BLaER1 treated with 17β-estradiol and CSF1 and Interleukin-3, amounts not matched to agents 10 nM and 100 nM (cell line): Measurements from ENCODE around the gene NUDT14.

Source experiments
- H3K27ac ChIP-seq, 11 experiments: shearing (Covaris generic); formaldehyde crosslinking; 2 replicates each; pipeline ENCODE4 v1.8.1; 2022
- H3K27me3 ChIP-seq, 11 experiments: shearing (Covaris generic); formaldehyde crosslinking; 2 replicates each; pipeline ENCODE4 v1.8.1; 2022
- H3K36me3 ChIP-seq, 11 experiments: shearing (Covaris generic); formaldehyde crosslinking; 2 replicates each; pipeline ENCODE4 v1.8.1; 2022
- H3K4me1 ChIP-seq, 10 experiments: shearing (Covaris generic); formaldehyde crosslinking; 2 replicates each; pipeline ENCODE4 v1.8.1; 2022
- H3K4me2 ChIP-seq, 11 experiments: shearing (Covaris generic); formaldehyde crosslinking; 2 replicates each; pipeline ENCODE4 v1.8.1; 2022
- H3K4me3 ChIP-seq, 10 experiments: shearing (Covaris generic); formaldehyde crosslinking; 2 replicates each; pipeline ENCODE4 v1.8.1; 2022
- H3K9ac ChIP-seq, 11 experiments: shearing (Covaris generic); formaldehyde crosslinking; 2 replicates each; pipeline ENCODE4 v1.8.1; 2022
- H3K9me3 ChIP-seq, 11 experiments: shearing (Covaris generic); formaldehyde crosslinking; replicated peaks in 1 of 11; 2 replicates each; pipeline ENCODE4 v1.8.1; 2022
- H4K20me1 ChIP-seq, 11 experiments: shearing (Covaris generic); formaldehyde crosslinking; 2 replicates each; pipeline ENCODE4 v1.8.1; 2022
- Cebpa-rat ChIP-seq, 11 experiments: shearing (Covaris generic); IDR thresholded peaks; 2 replicates each; pipeline ENCODE4 v1.8.1; 2022

NUDT14 gene

GRCh38 chr14:105141486-105142281 lies 39.4 kb downstream of the NUDT14 start:
- H3K4me1 ChIP-seq, result peaks cover 11 to 41% (median 38%) of the 10 kb centered on the region in 10 experiments; a peak in 19 of 20 replicates
- TF ChIP-seq Cebpa-rat (IDR thresholded peaks at IDR 0.05), result no peak
- H3K27ac ChIP-seq, result no peak overlapping the region
- peaks cover 12 to 22% (median 15%) of the 10 kb centered on the region in 11 experiments for H3K9me3 ChIP-seq
- H3K9ac ChIP-seq, result no peak overlapping the region
- peaks cover 0 to 22% (median 0%) of the 10 kb centered on the region in 11 experiments; a peak in 4 of 22 replicates for H4K20me1 ChIP-seq
- peaks cover 13 to 67% (median 45%) of the 10 kb centered on the region in 11 experiments; a peak in 21 of 22 replicates for H3K36me3 ChIP-seq
- no peak overlapping the region for H3K4me2 ChIP-seq
- H3K4me3 ChIP-seq, result no peak overlapping the region
- H3K27me3 ChIP-seq, result no peaks in the 10 kb centered on the region

- no peak overlapping the region for H3K4me2 ChIP-seq
- no peak overlapping the region for H3K4me3 ChIP-seq
- no peak overlapping the region for H3K27ac ChIP-seq
- peaks cover 16 to 48% (median 44%) of the 10 kb centered on the region in 10 experiments for H3K4me1 ChIP-seq
- H4K20me1 ChIP-seq, result peaks cover 0 to 17% (median 0%) of the 10 kb centered on the region in 11 experiments; a peak in 4 of 22 replicates
- H3K9ac ChIP-seq, result no peak overlapping the region
- peaks cover 13 to 61% (median 45%) of the 10 kb centered on the region in 11 experiments; a peak in 20 of 22 replicates for H3K36me3 ChIP-seq
- no peaks in the 10 kb centered on the region for H3K27me3 ChIP-seq
- TF ChIP-seq Cebpa-rat (IDR thresholded peaks at IDR 0.05), result no peak
- H3K9me3 ChIP-seq, result peaks cover 12 to 22% (median 15%) of the 10 kb centered on the region in 11 experiments
These were observed 40.1 kb downstream of the NUDT14 start for GRCh38 chr14:105141026-105141425.

GRCh38 chr14:105140581-105140980 lies 40.5 kb downstream of the NUDT14 start:
- H3K9me3 ChIP-seq, result peaks cover 12 to 22% (median 15%) of the 10 kb centered on the region in 11 experiments
- H3K4me1 ChIP-seq, result peaks cover 20 to 51% (median 46%) of the 10 kb centered on the region in 10 experiments
- H3K36me3 ChIP-seq, result peaks cover 13 to 56% (median 44%) of the 10 kb centered on the region in 11 experiments; a peak in 20 of 22 replicates
- no peak for TF ChIP-seq Cebpa-rat (IDR thresholded peaks at IDR 0.05)
- no peak overlapping the region for H3K27ac ChIP-seq
- H4K20me1 ChIP-seq, result peaks cover 0 to 14% (median 0%) of the 10 kb centered on the region in 11 experiments; a peak in 4 of 22 replicates
- no peak overlapping the region for H3K9ac ChIP-seq
- H3K4me3 ChIP-seq, result no peak overlapping the region
- H3K27me3 ChIP-seq, result no peaks in the 10 kb centered on the region
- no peak overlapping the region for H3K4me2 ChIP-seq

- H3K4me2 ChIP-seq, result no peak overlapping the region
- no peak overlapping the region for H3K9ac ChIP-seq
- H3K4me1 ChIP-seq, result peaks cover 22 to 51% (median 46%) of the 10 kb centered on the region in 10 experiments
- peaks cover 12 to 22% (median 15%) of the 10 kb centered on the region in 11 experiments for H3K9me3 ChIP-seq
- H3K27ac ChIP-seq, result no peak overlapping the region
- H3K36me3 ChIP-seq, result peaks cover 13 to 52% (median 41%) of the 10 kb centered on the region in 11 experiments; a peak in 20 of 22 replicates
- peaks cover 0 to 7% (median 0%) of the 10 kb centered on the region in 11 experiments; a peak in 2 of 22 replicates for H4K20me1 ChIP-seq
- TF ChIP-seq Cebpa-rat (IDR thresholded peaks at IDR 0.05), result no peak
- H3K4me3 ChIP-seq, result peak overlapping the region in 1 of 10 experiments; percentile 11; a peak in 1 of 20 replicates
- no peaks in the 10 kb centered on the region for H3K27me3 ChIP-seq
These were observed 41.3 kb downstream of the NUDT14 start for GRCh38 chr14:105139831-105140239.

- Histone ChIP-seq H3K4me1 (peaks cover 22 to 51% (median 46%) of the 10 kb centered on the region in 10 experiments), H3K4me3 (peak overlapping the region in 1 of 10 experiments; percentile 11; a peak in 1 of 20 replicates), H3K9me3 (peaks cover 12 to 22% (median 15%) of the 10 kb centered on the region in 11 experiments), H3K9ac (no peak overlapping the region), H3K4me2 (no peak overlapping the region), H4K20me1 (peaks cover 0 to 2% (median 0%) of the 10 kb centered on the region in 11 experiments; a peak in 2 of 22 replicates), H3K27ac (no peak overlapping the region), H3K36me3 (peaks cover 13 to 52% (median 41%) of the 10 kb centered on the region in 11 experiments; a peak in 20 of 22 replicates), H3K27me3 (no peaks in the 10 kb centered on the region)
- TF ChIP-seq Cebpa-rat (IDR thresholded peaks at IDR 0.05), result no peak
These were observed 41.8 kb downstream of the NUDT14 start for GRCh38 chr14:105139212-105139825.

- TF ChIP-seq Cebpa-rat (IDR thresholded peaks at IDR 0.05), result no peak
- peaks cover 22 to 53% (median 42%) of the 10 kb centered on the region in 10 experiments for H3K4me1 ChIP-seq
- H3K4me3 ChIP-seq, result 0 out of 20 replicates have a peak overlapping the region, but pooled peaks of 2 of the 10 experiments have one; percentile 67 to 70
- H3K9me3 ChIP-seq, result peaks cover 12 to 22% (median 15%) of the 10 kb centered on the region in 11 experiments
- peak overlapping the region in 3 of 11 experiments; percentile 83 to 90 (median 86); a peak in 3 of 22 replicates for H3K27ac ChIP-seq
- peak overlapping the region in 5 of 11 experiments; percentile 73 to 86 (median 82); a peak in 4 of 22 replicates for H3K9ac ChIP-seq
- H3K36me3 ChIP-seq, result peaks cover 13 to 52% (median 40%) of the 10 kb centered on the region in 11 experiments; a peak in 20 of 22 replicates
- peak overlapping the region in 8 of 11 experiments; percentile 93 to 100 (median 97); a peak in 14 of 22 replicates for H3K4me2 ChIP-seq
- no peaks in the 10 kb centered on the region for H3K27me3 ChIP-seq
- H4K20me1 ChIP-seq, result no peaks in the 10 kb centered on the region; a peak in 1 of 22 replicates
These were observed 42.5 kb downstream of the NUDT14 start for GRCh38 chr14:105138551-105139111.

- H3K9ac ChIP-seq, result peak overlapping the region in 8 of 11 experiments; percentile 73 to 86 (median 82); a peak in 13 of 22 replicates
- H3K4me3 ChIP-seq, result peak overlapping the region in 4 of 10 experiments; percentile 63 to 70 (median 68); a peak in 9 of 20 replicates
- no peaks in the 10 kb centered on the region for H3K27me3 ChIP-seq
- H3K4me2 ChIP-seq, result peak overlapping the region; percentile 93 to 100 (median 96); a peak in 21 of 22 replicates
- peaks cover 11 to 50% (median 34%) of the 10 kb centered on the region in 11 experiments; a peak in 20 of 22 replicates for H3K36me3 ChIP-seq
- peak overlapping the region in 8 of 11 experiments; percentile 78 to 90 (median 80); a peak in 15 of 22 replicates for H3K27ac ChIP-seq
- no peak for TF ChIP-seq Cebpa-rat (IDR thresholded peaks at IDR 0.05)
- H3K4me1 ChIP-seq, result peaks cover 22 to 57% (median 42%) of the 10 kb centered on the region in 10 experiments
- peaks cover 12 to 22% (median 15%) of the 10 kb centered on the region in 11 experiments for H3K9me3 ChIP-seq
- H4K20me1 ChIP-seq, result no peaks in the 10 kb centered on the region; a peak in 1 of 22 replicates
These were observed 43.0 kb downstream of the NUDT14 start for GRCh38 chr14:105138021-105138541.
